ENCODE results near the gene PDZD2.
"Not testable (repeated sequence)": the region's sequence is repeated elsewhere in the genome, so short reads cannot be mapped to it uniquely, and the experiment has no call there.

PDZD2 gene

GRCh38 chr5:31770998-31771397 lies 132.1 kb downstream of the PDZD2 start:
- no peaks in the 10 kb centered on the region for H3K27me3 ChIP-seq (ENCODE audit: low read depth, low read length)
- H3K4me1 ChIP-seq (ENCODE audit: control insufficient read depth in 1 of 2, insufficient read depth in 2 of 2, low read length in 2 of 2) = peaks cover 3 to 10% of the 10 kb centered on the region in 2 donors
- no peak overlapping the region for H3K4me3 ChIP-seq (ENCODE audit: low read depth in 1 of 2, low read length in 2 of 2)
- H3K9me3 ChIP-seq (ENCODE audit: control insufficient read depth in 1 of 2, low read length in 2 of 2) = no peaks in the 10 kb centered on the region
- no peaks in the 10 kb centered on the region for H3K36me3 ChIP-seq (ENCODE audit: control insufficient read depth in 1 of 2, insufficient read depth in 2 of 2, low read length in 2 of 2)
- H3K27ac ChIP-seq (ENCODE audit: low read length) = no peak overlapping the region

- Histone ChIP-seq H3K4me3 (ENCODE audit: low read depth in 1 of 2, low read length in 2 of 2) (no peak overlapping the region), H3K36me3 (ENCODE audit: control insufficient read depth in 1 of 2, insufficient read depth in 2 of 2, low read length in 2 of 2) (no peaks in the 10 kb centered on the region), H3K9me3 (ENCODE audit: control insufficient read depth in 1 of 2, low read length in 2 of 2) (no peaks in the 10 kb centered on the region), H3K4me1 (ENCODE audit: control insufficient read depth in 1 of 2, insufficient read depth in 2 of 2, low read length in 2 of 2) (peaks cover 3 to 10% of the 10 kb centered on the region in 2 donors), H3K27ac (ENCODE audit: low read length) (no peak overlapping the region), H3K27me3 (ENCODE audit: low read depth, low read length) (no peaks in the 10 kb centered on the region)
Measured at GRCh38 chr5:31771500-31771899, 132.6 kb downstream of the PDZD2 start.

- not testable (repeated sequence) for H3K36me3 ChIP-seq (ENCODE audit: control insufficient read depth in 1 of 2, insufficient read depth in 2 of 2, low read length in 2 of 2); H3K4me1 ChIP-seq (ENCODE audit: control insufficient read depth in 1 of 2, insufficient read depth in 2 of 2, low read length in 2 of 2); H3K9me3 ChIP-seq (ENCODE audit: control insufficient read depth in 1 of 2, low read length in 2 of 2); H3K4me3 ChIP-seq (ENCODE audit: low read depth in 1 of 2, low read length in 2 of 2); H3K27me3 ChIP-seq (ENCODE audit: low read depth, low read length); H3K27ac ChIP-seq (ENCODE audit: low read length)
Measured at GRCh38 chr5:31776294-31776693, 137.4 kb downstream of the PDZD2 start.

- Histone ChIP-seq H3K4me1 (ENCODE audit: control insufficient read depth in 1 of 2, insufficient read depth in 2 of 2, low read length in 2 of 2) (peaks cover 3 to 10% of the 10 kb centered on the region in 2 donors), H3K27me3 (ENCODE audit: low read depth, low read length) (no peaks in the 10 kb centered on the region), H3K9me3 (ENCODE audit: control insufficient read depth in 1 of 2, low read length in 2 of 2) (no peaks in the 10 kb centered on the region), H3K27ac (ENCODE audit: low read length) (no peak overlapping the region), H3K4me3 (ENCODE audit: low read depth in 1 of 2, low read length in 2 of 2) (no peak overlapping the region), H3K36me3 (ENCODE audit: control insufficient read depth in 1 of 2, insufficient read depth in 2 of 2, low read length in 2 of 2) (no peaks in the 10 kb centered on the region)
Measured at GRCh38 chr5:31776976-31777651, 138.2 kb downstream of the PDZD2 start.

- Histone ChIP-seq H3K27ac (ENCODE audit: low read length) (no peak overlapping the region), H3K4me1 (ENCODE audit: control insufficient read depth in 1 of 2, insufficient read depth in 2 of 2, low read length in 2 of 2) (no peaks in the 10 kb centered on the region), H3K36me3 (ENCODE audit: control insufficient read depth in 1 of 2, insufficient read depth in 2 of 2, low read length in 2 of 2) (no peaks in the 10 kb centered on the region), H3K27me3 (ENCODE audit: low read depth, low read length) (no peaks in the 10 kb centered on the region), H3K9me3 (ENCODE audit: control insufficient read depth in 1 of 2, low read length in 2 of 2) (no peaks in the 10 kb centered on the region), H3K4me3 (ENCODE audit: low read depth in 1 of 2, low read length in 2 of 2) (no peak overlapping the region)
Measured at GRCh38 chr5:31781772-31782171, 142.8 kb downstream of the PDZD2 start.

- no peaks in the 10 kb centered on the region for H3K4me1 ChIP-seq (ENCODE audit: control insufficient read depth in 1 of 2, insufficient read depth in 2 of 2, low read length in 2 of 2)
- H3K27ac ChIP-seq (ENCODE audit: low read length) = no peak overlapping the region
- no peaks in the 10 kb centered on the region for H3K27me3 ChIP-seq (ENCODE audit: low read depth, low read length)
- no peak overlapping the region for H3K4me3 ChIP-seq (ENCODE audit: low read depth in 1 of 2, low read length in 2 of 2)
- no peaks in the 10 kb centered on the region for H3K9me3 ChIP-seq (ENCODE audit: control insufficient read depth in 1 of 2, low read length in 2 of 2)
- no peaks in the 10 kb centered on the region for H3K36me3 ChIP-seq (ENCODE audit: control insufficient read depth in 1 of 2, insufficient read depth in 2 of 2, low read length in 2 of 2)
Measured at GRCh38 chr5:31783086-31783645, 144.2 kb downstream of the PDZD2 start.

GRCh38 chr5:31783731-31784130 lies 144.8 kb downstream of the PDZD2 start:
- no peak overlapping the region for H3K27ac ChIP-seq (ENCODE audit: low read length)
- no peak overlapping the region for H3K4me3 ChIP-seq (ENCODE audit: low read depth in 1 of 2, low read length in 2 of 2)
- H3K36me3 ChIP-seq (ENCODE audit: control insufficient read depth in 1 of 2, insufficient read depth in 2 of 2, low read length in 2 of 2) = no peaks in the 10 kb centered on the region
- no peaks in the 10 kb centered on the region for H3K4me1 ChIP-seq (ENCODE audit: control insufficient read depth in 1 of 2, insufficient read depth in 2 of 2, low read length in 2 of 2)
- H3K9me3 ChIP-seq (ENCODE audit: control insufficient read depth in 1 of 2, low read length in 2 of 2) = no peaks in the 10 kb centered on the region
- H3K27me3 ChIP-seq (ENCODE audit: low read depth, low read length) = no peaks in the 10 kb centered on the region

GRCh38 chr5:31786090-31786631 lies 147.2 kb downstream of the PDZD2 start:
- Histone ChIP-seq H3K36me3 (ENCODE audit: control insufficient read depth in 1 of 2, insufficient read depth in 2 of 2, low read length in 2 of 2) (no peaks in the 10 kb centered on the region), H3K4me3 (ENCODE audit: low read depth in 1 of 2, low read length in 2 of 2) (no peak overlapping the region), H3K4me1 (ENCODE audit: control insufficient read depth in 1 of 2, insufficient read depth in 2 of 2, low read length in 2 of 2) (no peaks in the 10 kb centered on the region), H3K27me3 (ENCODE audit: low read depth, low read length) (no peaks in the 10 kb centered on the region), H3K27ac (ENCODE audit: low read length) (no peak overlapping the region), H3K9me3 (ENCODE audit: control insufficient read depth in 1 of 2, low read length in 2 of 2) (peaks cover 0 to 3% of the 10 kb centered on the region in 2 donors)

GRCh38 chr5:31794009-31794408 lies 155.1 kb downstream of the PDZD2 start:
- Histone ChIP-seq H3K4me1 (ENCODE audit: control insufficient read depth in 1 of 2, insufficient read depth in 2 of 2, low read length in 2 of 2) (no peaks in the 10 kb centered on the region), H3K4me3 (ENCODE audit: low read depth in 1 of 2, low read length in 2 of 2) (no peak overlapping the region), H3K27ac (ENCODE audit: low read length) (no peak overlapping the region), H3K9me3 (ENCODE audit: control insufficient read depth in 1 of 2, low read length in 2 of 2) (peaks cover 0 to 2% of the 10 kb centered on the region in 2 donors), H3K27me3 (ENCODE audit: low read depth, low read length) (no peaks in the 10 kb centered on the region), H3K36me3 (ENCODE audit: control insufficient read depth in 1 of 2, insufficient read depth in 2 of 2, low read length in 2 of 2) (no peaks in the 10 kb centered on the region)

GRCh38 chr5:31798168-31798567 lies 159.2 kb downstream of the PDZD2 start:
- Histone ChIP-seq H3K27me3 (ENCODE audit: low read depth, low read length) (no peaks in the 10 kb centered on the region), H3K36me3 (ENCODE audit: control insufficient read depth in 1 of 2, insufficient read depth in 2 of 2, low read length in 2 of 2) (no peaks in the 10 kb centered on the region), H3K27ac (ENCODE audit: low read length) (no peak overlapping the region), H3K4me1 (ENCODE audit: control insufficient read depth in 1 of 2, insufficient read depth in 2 of 2, low read length in 2 of 2) (no peaks in the 10 kb centered on the region), H3K9me3 (ENCODE audit: control insufficient read depth in 1 of 2, low read length in 2 of 2) (no peaks in the 10 kb centered on the region), H3K4me3 (ENCODE audit: low read depth in 1 of 2, low read length in 2 of 2) (no peak overlapping the region)

- H3K9me3 ChIP-seq (ENCODE audit: control insufficient read depth in 1 of 2, low read length in 2 of 2) = no peaks in the 10 kb centered on the region
- H3K4me1 ChIP-seq (ENCODE audit: control insufficient read depth in 1 of 2, insufficient read depth in 2 of 2, low read length in 2 of 2) = no peaks in the 10 kb centered on the region
- H3K27ac ChIP-seq (ENCODE audit: low read length) = no peak overlapping the region
- no peak overlapping the region for H3K4me3 ChIP-seq (ENCODE audit: low read depth in 1 of 2, low read length in 2 of 2)
- H3K36me3 ChIP-seq (ENCODE audit: control insufficient read depth in 1 of 2, insufficient read depth in 2 of 2, low read length in 2 of 2) = no peaks in the 10 kb centered on the region
- H3K27me3 ChIP-seq (ENCODE audit: low read depth, low read length) = no peaks in the 10 kb centered on the region
Measured at GRCh38 chr5:31800351-31800750, 161.4 kb downstream of the PDZD2 start.

Data from muscle layer of duodenum (tissue), 2 donors.